ENCODE results near the gene PCTP. TPM values are rescaled to one million over a fixed set of nuclear protein-coding genes. Genes with fewer than 3 reads are reported as not detected.

Gene PCTP
- total RNA-seq = 6.2 TPM

DNA sequence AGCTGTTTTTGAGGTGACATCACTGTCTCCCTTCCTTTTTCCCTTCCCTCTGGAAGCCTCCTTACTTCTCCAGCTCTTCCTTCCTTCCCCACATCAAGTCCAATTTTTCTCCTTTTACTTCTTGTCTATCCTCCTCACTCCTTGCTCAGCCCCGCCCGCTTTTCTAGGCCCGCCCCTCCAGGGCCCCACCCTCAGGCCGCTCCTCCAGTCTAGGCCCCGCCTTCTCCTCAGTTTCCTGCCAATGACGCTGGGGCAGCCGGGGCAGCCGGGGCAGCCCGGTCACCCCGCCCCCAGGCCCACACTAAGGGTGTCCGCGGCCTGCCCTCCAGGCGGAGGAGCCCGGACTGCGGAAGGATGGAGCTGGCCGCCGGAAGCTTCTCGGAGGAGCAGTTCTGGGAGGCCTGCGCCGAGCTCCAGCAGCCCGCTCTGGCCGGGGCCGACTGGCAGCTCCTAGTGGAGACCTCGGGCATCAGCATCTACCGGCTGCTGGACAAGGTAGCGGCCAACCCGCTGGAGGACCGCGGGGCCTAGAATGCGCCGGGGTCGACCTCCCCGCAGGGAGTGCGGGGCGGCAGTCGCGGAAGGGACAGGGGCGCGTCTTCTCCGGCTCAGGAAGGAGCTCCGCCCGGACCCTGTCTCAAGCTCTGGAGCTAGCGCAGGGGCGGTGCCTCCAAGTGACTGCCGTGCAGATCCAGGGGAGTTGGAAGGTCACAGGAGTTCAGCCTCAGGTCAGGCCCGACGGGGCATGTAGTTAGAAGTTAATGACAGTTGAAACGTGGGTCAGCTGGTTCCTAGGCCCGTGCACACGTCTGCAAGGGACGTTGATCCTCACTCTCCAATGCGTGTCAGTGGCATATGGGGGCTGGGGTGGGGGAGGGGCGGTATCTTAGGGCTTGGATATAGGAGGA, at the start of gene PCTP:
Gene PCTP, plus strand, starts transcription at position 302 of the 908 bp plus-strand sequence. Its CDS starts 53 bp downstream, at position 355.
- Histone ChIP-seq H3K9me3 (ENCODE audit: low read depth, low read length) (no peaks in the 10 kb centered on the region), H3K4me3 (ENCODE audit: low read length) (peak within 1 kb of the TSS; percentile 73), H3K27me3 (ENCODE audit: insufficient read depth, low read length) (peaks cover 7% of the 10 kb centered on the region), H3K4me1 (ENCODE audit: insufficient read depth, low read length) (peaks cover 11% of the 10 kb centered on the region)

DNA sequence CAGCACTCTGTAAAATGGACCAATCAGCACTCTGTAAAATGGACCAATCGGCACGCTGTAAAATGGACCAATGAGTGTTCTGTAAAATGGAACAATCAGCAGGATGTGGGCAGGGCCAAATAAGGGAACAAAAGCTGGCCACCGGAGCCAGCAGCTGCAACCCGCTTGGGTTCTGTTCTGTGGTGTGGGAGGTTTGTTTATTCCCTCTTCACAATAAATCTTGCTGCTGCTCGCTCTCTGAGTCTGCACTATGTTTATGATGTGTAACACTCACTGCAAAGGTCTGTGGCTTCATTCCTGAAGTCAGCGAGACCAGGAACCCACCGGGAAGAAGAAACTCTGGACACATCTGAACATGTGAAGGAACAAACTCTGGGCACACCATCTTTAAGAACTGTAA, 48.7 kb upstream of the PCTP start:
- H3K9me3 ChIP-seq (ENCODE audit: low read depth, low read length) = no peaks in the 10 kb centered on the region
- H3K27me3 ChIP-seq (ENCODE audit: insufficient read depth, low read length) = no peaks in the 10 kb centered on the region
- peaks cover 4% of the 10 kb centered on the region for H3K4me1 ChIP-seq (ENCODE audit: insufficient read depth, low read length)
- no peak overlapping the region for H3K4me3 ChIP-seq (ENCODE audit: low read length)

GRCh38 chr17:55704401-55704800, 46.5 kb upstream of the PCTP start:
- peaks cover 4% of the 10 kb centered on the region for H3K4me1 ChIP-seq (ENCODE audit: insufficient read depth, low read length)
- no peaks in the 10 kb centered on the region for H3K9me3 ChIP-seq (ENCODE audit: low read depth, low read length)
- no peaks in the 10 kb centered on the region for H3K27me3 ChIP-seq (ENCODE audit: insufficient read depth, low read length)
- no peak overlapping the region for H3K4me3 ChIP-seq (ENCODE audit: low read length)

DNA sequence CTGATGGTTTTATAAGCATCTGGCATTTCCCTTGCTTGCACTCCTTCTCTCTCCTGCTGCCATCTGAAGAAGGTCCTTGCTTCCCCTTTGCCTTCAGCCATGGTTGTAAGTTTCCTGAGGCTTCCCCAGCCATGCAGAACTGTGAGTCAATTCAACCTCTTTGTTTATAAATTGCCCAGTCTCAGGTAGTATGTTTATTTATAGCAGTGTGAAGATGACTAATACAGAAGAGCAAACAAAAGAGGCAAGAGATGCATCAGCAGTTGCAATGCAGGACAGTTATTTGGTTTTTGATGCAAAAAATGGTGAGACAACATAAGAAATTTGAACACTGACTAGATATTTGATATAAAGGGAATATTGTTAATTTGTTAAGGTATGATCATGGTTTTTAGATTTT, 45.0 kb upstream of the PCTP start:
- no peak overlapping the region for H3K4me3 ChIP-seq (ENCODE audit: low read length)
- no peaks in the 10 kb centered on the region for H3K27me3 ChIP-seq (ENCODE audit: insufficient read depth, low read length)
- peaks cover 13% of the 10 kb centered on the region for H3K4me1 ChIP-seq (ENCODE audit: insufficient read depth, low read length)
- H3K9me3 ChIP-seq (ENCODE audit: low read depth, low read length) = no peaks in the 10 kb centered on the region

GRCh38 chr17:55706808-55707773, 43.8 kb upstream of the PCTP start:
- peaks cover 19% of the 10 kb centered on the region for H3K4me1 ChIP-seq (ENCODE audit: insufficient read depth, low read length)
- no peak overlapping the region for H3K4me3 ChIP-seq (ENCODE audit: low read length)
- H3K9me3 ChIP-seq (ENCODE audit: low read depth, low read length) = no peaks in the 10 kb centered on the region
- H3K27me3 ChIP-seq (ENCODE audit: insufficient read depth, low read length) = no peaks in the 10 kb centered on the region

- Histone ChIP-seq H3K27me3 (ENCODE audit: insufficient read depth, low read length) (no peaks in the 10 kb centered on the region), H3K9me3 (ENCODE audit: low read depth, low read length) (no peaks in the 10 kb centered on the region), H3K4me3 (ENCODE audit: low read length) (no peak overlapping the region), H3K4me1 (ENCODE audit: insufficient read depth, low read length) (peaks cover 19% of the 10 kb centered on the region)
Observed at GRCh38 chr17:55708175-55708974, 42.5 kb upstream of the PCTP start.

- H3K4me1 ChIP-seq (ENCODE audit: insufficient read depth, low read length) = peaks cover 15% of the 10 kb centered on the region
Observed at GRCh38 chr17:55709440-55709839, 41.4 kb upstream of the PCTP start.

DNA sequence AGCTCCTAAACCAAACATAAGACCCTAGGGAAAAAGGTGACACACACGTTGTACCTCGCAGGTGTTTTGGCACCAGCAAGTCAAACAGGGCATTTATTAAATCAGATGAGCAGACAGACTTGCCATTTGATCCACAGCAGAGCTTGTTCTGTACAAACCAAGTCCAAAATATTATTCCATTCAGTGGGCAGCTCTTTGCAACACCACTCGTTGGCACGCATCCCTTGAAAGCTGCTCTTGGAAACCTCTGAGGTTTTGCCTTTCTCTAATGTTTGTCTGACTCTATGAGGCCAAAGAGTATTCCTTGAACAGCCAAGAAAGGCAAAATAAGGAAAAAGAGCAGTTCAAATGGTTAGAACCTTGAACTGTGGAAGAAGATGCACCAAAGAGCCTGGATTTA, 40.9 kb upstream of the PCTP start:
- Histone ChIP-seq H3K4me3 (ENCODE audit: low read length) (no peak overlapping the region), H3K27me3 (ENCODE audit: insufficient read depth, low read length) (no peaks in the 10 kb centered on the region), H3K9me3 (ENCODE audit: low read depth, low read length) (no peaks in the 10 kb centered on the region), H3K4me1 (ENCODE audit: insufficient read depth, low read length) (peaks cover 14% of the 10 kb centered on the region)

More at GRCh38 chr17:55709440-55709839, 41.4 kb upstream of the PCTP start:
- no peaks in the 10 kb centered on the region for H3K27me3 ChIP-seq (ENCODE audit: insufficient read depth, low read length)
- no peaks in the 10 kb centered on the region for H3K9me3 ChIP-seq (ENCODE audit: low read depth, low read length)
- no peak overlapping the region for H3K4me3 ChIP-seq (ENCODE audit: low read length)

DNA sequence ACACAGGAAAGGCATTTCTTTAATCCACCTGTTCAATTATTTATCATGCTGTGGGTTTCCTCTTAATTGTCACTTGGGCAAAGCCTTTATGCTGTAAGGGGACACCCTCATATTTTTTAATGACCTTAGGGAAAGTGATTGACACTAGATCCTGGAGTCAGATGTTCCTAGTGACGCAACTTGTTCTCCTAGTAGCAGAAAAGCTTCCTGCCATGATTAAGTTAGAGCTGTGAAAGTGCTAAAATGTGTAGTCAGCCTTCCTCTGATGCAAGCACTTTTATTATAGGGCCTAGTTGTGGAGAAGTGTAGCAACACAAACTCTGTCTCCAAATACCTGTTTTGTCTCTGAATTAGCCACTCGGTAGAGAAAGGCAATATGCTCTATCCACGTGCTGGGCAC, 40.4 kb upstream of the PCTP start:
- Histone ChIP-seq H3K4me1 (ENCODE audit: insufficient read depth, low read length) (peaks cover 17% of the 10 kb centered on the region), H3K9me3 (ENCODE audit: low read depth, low read length) (no peaks in the 10 kb centered on the region), H3K4me3 (ENCODE audit: low read length) (no peak overlapping the region), H3K27me3 (ENCODE audit: insufficient read depth, low read length) (no peaks in the 10 kb centered on the region)

- H3K9me3 ChIP-seq (ENCODE audit: low read depth, low read length) = no peaks in the 10 kb centered on the region
- H3K4me1 ChIP-seq (ENCODE audit: insufficient read depth, low read length) = peaks cover 18% of the 10 kb centered on the region
- H3K27me3 ChIP-seq (ENCODE audit: insufficient read depth, low read length) = no peaks in the 10 kb centered on the region
- no peak overlapping the region for H3K4me3 ChIP-seq (ENCODE audit: low read length)
Observed at GRCh38 chr17:55710829-55711496, 39.9 kb upstream of the PCTP start.

DNA sequence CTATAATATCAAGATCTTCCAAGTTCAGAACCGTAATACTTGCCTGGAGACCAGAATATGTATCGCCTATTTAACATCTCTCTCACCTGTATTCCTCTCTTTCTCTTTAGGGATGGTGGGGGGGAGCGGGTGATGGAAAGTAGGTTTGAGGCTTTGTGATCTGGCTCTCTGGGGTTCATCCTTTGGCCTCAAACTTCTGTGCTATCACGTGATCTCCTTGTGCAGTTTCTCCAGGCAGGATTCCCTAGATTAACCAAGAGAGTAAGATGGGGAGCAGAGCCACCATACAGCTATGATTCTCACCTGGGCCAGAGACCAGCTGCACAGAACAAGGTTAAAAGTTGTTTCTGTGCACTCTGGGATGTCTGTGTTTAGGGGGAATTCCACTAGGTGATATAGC, 33.4 kb upstream of the PCTP start:
- peaks cover 4% of the 10 kb centered on the region for H3K4me1 ChIP-seq (ENCODE audit: insufficient read depth, low read length)
- H3K27me3 ChIP-seq (ENCODE audit: insufficient read depth, low read length) = peaks cover 6% of the 10 kb centered on the region
- H3K4me3 ChIP-seq (ENCODE audit: low read length) = no peak overlapping the region
- no peaks in the 10 kb centered on the region for H3K9me3 ChIP-seq (ENCODE audit: low read depth, low read length)

GRCh38 chr17:55717898-55718735, 32.7 kb upstream of the PCTP start:
- Histone ChIP-seq H3K27me3 (ENCODE audit: insufficient read depth, low read length) (peaks cover 9% of the 10 kb centered on the region), H3K9me3 (ENCODE audit: low read depth, low read length) (no peaks in the 10 kb centered on the region), H3K4me3 (ENCODE audit: low read length) (no peak overlapping the region)

More at GRCh38 chr17:55717898-55718735, 32.7 kb upstream of the PCTP start:
- peaks cover 4% of the 10 kb centered on the region for H3K4me1 ChIP-seq (ENCODE audit: insufficient read depth, low read length)

Measured in mononuclear cell (primary cell).